HG02870 (cell line): ENCODE results near the gene GMDS.
"Not testable (repeated sequence)": the region's sequence is repeated elsewhere in the genome, so short reads cannot be mapped to it uniquely, and the experiment has no call there.

Source experiments
- ATAC-seq: cut with Tn5 transposase; IDR thresholded peaks from one replicate; pipeline ENCODE4 v1.9.1; 2021; ENCODE audit warnings: mild to moderate bottlenecking, moderate library complexity; ENCODE audit not compliant: unreplicated experiment

GMDS gene

GRCh38 chr6:1702580-1703051 lies 542.8 kb downstream of the GMDS start:
- ATAC-seq, result no peak

GRCh38 chr6:1701668-1702353 lies 543.6 kb downstream of the GMDS start:
- ATAC-seq, result no peak

GRCh38 chr6:1700278-1700967 lies 545.0 kb downstream of the GMDS start:
- ATAC-seq, result no peak

GRCh38 chr6:1698527-1698926 lies 546.9 kb downstream of the GMDS start:
- no peak for ATAC-seq

GRCh38 chr6:1697688-1698351 lies 547.6 kb downstream of the GMDS start:
- ATAC-seq, result no peak

GRCh38 chr6:1696463-1696850 lies 548.9 kb downstream of the GMDS start:
- ATAC-seq, result no peak

GRCh38 chr6:1695546-1696462 lies 549.6 kb downstream of the GMDS start:
- ATAC-seq, result no peak

- not testable (repeated sequence) for ATAC-seq
These were observed 553.6 kb downstream of the GMDS start for GRCh38 chr6:1691828-1692227.

GRCh38 chr6:1690656-1691055 lies 554.7 kb downstream of the GMDS start:
- not testable (repeated sequence) for ATAC-seq

GRCh38 chr6:1689141-1689540 lies 556.3 kb downstream of the GMDS start:
- no peak for ATAC-seq

GRCh38 chr6:1688396-1688795 lies 557.0 kb downstream of the GMDS start:
- ATAC-seq, result no peak

GRCh38 chr6:1687402-1687801 lies 558.0 kb downstream of the GMDS start:
- no peak for ATAC-seq

- no peak for ATAC-seq
These were observed 559.0 kb downstream of the GMDS start for GRCh38 chr6:1686117-1687098.

GRCh38 chr6:1679688-1680068 lies 565.7 kb downstream of the GMDS start:
- no peak for ATAC-seq

GRCh38 chr6:1679031-1679687 lies 566.2 kb downstream of the GMDS start:
- no peak for ATAC-seq

- ATAC-seq, result no peak
These were observed 567.2 kb downstream of the GMDS start for GRCh38 chr6:1678201-1678600.

- no peak for ATAC-seq
These were observed 573.0 kb downstream of the GMDS start for GRCh38 chr6:1672379-1672778.

- ATAC-seq, result no peak
These were observed 574.5 kb downstream of the GMDS start for GRCh38 chr6:1670711-1671462.

GRCh38 chr6:1669996-1670395 lies 575.4 kb downstream of the GMDS start:
- ATAC-seq, result no peak
